SKM-1 (cell line): ENCODE measurements around the gene OR2T34.
A peak's percentile ranks its signal among the peaks of the same experiment; 100 is the strongest.
"Not testable (repeated sequence)": the region's sequence is repeated elsewhere in the genome, so short reads cannot be mapped to it uniquely, and the experiment has no call there.

Experiments
- DNase-seq: peaks from one replicate; lab custom pipeline; 2025; ENCODE audit not compliant: unreplicated experiment; lab: John Stamatoyannopoulos, UW

OR2T34 gene

GRCh38 chr1:248574657-248575056 lies at the start of gene OR2T34:
Gene OR2T34 (minus strand): TSS chr1:248574757. CDS start chr1:248574757, 0 bp downstream.
- not testable (repeated sequence) for DNase-seq

- peak; percentile 87 for DNase-seq
These were observed 48.0 kb upstream of the OR2T34 start for GRCh38 chr1:248622570-248623001.

- DNase-seq: no peak
These were observed 47.2 kb upstream of the OR2T34 start for GRCh38 chr1:248621770-248622169.

- DNase-seq: peak; percentile 72
These were observed 44.3 kb upstream of the OR2T34 start for GRCh38 chr1:248618878-248619277.

DNA sequence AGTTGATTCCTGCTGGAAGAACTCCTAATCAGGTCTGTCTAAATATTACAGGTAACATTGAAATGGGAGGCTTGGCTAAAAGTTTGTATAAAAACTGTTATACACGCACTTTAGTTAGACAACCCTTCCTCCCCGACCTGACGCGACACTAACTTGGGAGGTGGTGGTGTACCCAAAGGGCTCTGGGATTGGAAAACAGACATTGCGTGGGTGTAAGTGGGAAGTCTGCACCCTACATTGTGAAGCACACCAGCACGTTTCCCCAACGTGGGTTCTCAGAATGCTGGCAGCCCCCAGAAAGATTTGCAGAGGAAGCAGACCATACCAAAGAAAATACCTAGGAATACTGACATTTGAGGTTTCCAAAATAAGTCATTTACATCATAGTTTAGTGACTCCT lies 43.6 kb upstream of the OR2T34 start:
- no peak for DNase-seq

DNA sequence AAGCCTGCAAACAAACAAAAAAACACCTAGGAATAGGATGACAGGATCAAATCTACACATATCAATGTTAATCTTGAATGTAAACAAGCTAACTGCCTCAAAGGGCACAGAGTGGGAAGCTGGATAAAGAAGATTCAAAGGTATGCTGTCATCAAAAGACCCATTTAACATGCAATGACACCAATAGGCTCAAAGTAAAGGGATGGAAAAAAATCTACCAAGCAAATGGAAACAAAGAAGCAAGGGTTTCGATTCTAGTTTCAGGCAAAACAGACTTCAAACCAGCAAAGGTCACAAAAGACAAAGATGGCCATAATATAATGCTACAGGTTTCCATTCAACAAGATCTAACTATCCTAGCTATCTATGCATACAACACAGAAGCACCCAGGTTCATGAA lies 39.2 kb upstream of the OR2T34 start:
- DNase-seq: no peak

- no peak for DNase-seq
These were observed 37.4 kb upstream of the OR2T34 start for GRCh38 chr1:248611883-248612414.

GRCh38 chr1:248610301-248610700 lies 35.7 kb upstream of the OR2T34 start:
- DNase-seq: no peak

GRCh38 chr1:248599396-248599795 lies 24.8 kb upstream of the OR2T34 start:
- no peak for DNase-seq

GRCh38 chr1:248597589-248597988 lies 23.0 kb upstream of the OR2T34 start, which contains the start of gene OR2T10:
Gene OR2T10 (minus strand): TSS chr1:248597700. CDS start chr1:248593768, 3,932 bp downstream.
- no peak for DNase-seq

DNA sequence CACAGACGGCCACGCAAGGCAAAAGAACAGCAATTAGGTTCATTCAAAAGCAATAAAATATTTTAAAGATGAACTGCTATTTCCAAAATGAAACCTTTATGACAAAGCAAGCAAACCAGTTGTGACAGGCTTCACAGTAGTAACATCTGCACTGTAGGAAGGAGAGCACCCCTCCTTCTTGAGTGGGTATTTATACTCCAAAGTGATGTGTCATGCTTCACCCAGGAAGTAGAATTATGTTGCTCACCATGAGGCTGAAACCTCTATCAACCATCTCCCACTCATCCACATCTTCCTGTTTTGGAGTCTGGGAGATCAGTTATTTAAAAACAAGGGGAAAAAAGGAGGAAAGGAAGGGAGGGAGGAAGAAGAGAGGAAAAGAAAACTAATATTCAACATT lies 22.1 kb upstream of the OR2T34 start:
- DNase-seq: no peak

DNA sequence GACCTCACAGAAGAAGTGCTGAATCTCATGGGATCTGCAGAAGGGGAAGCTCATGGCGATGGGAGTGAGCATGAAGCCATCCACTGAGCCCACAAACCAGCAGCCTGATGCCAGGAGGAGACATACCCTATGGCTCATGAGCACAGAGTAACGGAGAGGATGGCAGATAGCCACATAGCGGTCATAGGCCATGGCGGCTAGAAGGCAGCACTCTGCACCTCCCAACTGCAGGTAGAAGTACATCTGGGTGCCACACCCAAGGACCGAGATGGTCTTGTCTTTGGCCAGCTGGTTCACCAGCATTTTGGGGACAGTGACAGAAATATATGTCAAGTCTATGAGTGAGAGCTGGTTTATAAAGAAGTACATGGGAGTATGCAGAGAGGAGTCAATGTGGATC lies 18.7 kb upstream of the OR2T34 start:
- no peak for DNase-seq

GRCh38 chr1:248592655-248593054 lies 18.1 kb upstream of the OR2T34 start:
- DNase-seq: no peak

DNA sequence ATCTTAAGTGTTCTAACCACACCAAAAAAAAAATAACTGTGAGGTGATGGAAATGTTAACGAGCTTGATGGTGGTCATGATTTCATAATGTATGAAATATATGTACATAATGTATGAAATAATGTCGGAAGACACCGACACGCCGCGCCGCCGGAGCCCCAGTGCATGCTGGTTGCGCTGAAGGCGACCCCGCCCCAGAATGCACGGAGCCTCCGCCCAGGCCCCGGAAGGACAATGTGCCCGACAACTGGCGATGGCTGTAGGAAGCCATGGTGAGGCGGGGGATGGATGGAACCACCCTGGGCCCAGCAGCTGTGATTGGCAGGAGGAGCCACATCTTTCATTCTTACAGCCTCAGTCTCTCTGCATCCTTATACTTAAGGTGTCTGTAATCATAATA lies 15.5 kb upstream of the OR2T34 start:
- DNase-seq: no peak

DNA sequence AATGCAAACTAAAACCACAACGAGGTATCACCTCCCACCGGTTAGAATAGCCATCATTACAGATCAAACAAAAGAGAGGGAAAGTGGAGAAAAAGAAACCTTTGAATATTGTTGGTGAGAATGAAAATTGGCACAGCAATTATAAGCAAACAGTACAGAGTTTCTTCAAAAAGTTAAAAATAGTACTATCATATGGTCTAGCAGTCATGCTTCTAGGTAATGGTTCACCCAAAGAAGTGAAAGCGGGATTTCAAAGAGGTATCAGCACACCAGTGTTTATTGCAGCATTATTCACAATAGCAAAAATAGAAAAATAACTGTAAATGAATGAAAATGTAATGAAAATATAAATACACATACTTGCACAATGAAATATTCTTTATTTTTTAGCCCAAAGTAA lies 14.8 kb upstream of the OR2T34 start:
- DNase-seq: no peak

- no peak for DNase-seq
These were observed 10.7 kb upstream of the OR2T34 start for GRCh38 chr1:248585266-248585665.

DNA sequence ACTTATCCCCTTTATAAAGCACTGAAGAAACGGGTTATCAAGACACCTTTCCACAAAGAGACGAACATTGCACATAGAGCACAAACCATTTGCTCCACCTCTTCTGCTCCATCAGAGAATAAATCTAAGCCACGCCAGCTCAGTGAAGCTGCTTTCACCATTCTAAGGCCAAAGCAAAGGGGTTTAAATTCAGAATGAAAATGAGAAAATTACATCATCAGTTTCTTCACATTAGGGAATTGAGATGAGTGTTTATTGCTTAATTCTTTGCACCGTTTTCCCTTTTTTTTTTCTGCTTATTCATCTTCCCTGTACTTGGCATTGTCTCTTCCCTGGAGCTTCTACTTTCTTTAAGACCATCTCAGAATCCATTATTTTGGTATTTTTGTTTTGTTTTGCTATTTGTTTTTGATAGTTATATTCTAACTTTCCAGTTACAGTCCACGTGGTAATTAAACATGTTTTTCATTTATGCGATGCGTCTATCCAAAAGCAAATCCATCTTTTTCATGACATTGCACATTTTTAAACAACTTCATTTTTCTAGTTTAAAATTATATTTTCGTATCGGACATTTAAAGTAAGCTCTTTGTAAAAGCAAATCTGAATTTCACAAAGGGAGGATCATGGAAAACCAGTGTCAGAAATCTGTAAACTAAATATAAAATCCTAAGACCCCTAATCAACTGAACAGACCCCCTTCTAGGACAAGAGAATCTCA lies 1.9 kb upstream of the OR2T34 start:
- no peak for DNase-seq

DNA sequence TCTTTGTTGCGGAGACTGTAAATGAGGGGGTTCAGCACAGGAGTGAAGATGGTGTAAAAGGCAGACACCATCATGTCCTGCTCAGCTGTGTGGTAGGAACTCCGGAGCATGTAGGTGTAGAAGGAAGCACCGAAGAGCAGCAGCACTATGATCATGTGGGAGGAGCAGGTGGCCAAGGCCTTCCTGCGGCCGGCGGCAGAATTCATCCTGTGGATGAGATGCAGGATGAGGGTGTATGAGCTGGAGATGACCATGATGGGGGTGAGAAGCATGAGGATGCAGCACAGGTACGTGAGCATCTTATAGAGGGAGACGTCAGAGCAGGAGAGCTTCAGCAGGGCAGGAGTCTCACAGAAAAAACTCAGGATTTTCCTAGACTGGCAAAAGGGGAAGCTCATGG lies 701 bp downstream of the OR2T34 start:
- DNase-seq: not testable (repeated sequence)

GRCh38 chr1:248572049-248572448 lies 2.5 kb downstream of the OR2T34 start:
- DNase-seq: not testable (repeated sequence)

GRCh38 chr1:248570811-248571210 lies 3.7 kb downstream of the OR2T34 start:
- DNase-seq: not testable (repeated sequence)

- not testable (repeated sequence) for DNase-seq
These were observed 5.5 kb downstream of the OR2T34 start for GRCh38 chr1:248569049-248569448.

- DNase-seq: not testable (repeated sequence)
These were observed 8.8 kb downstream of the OR2T34 start for GRCh38 chr1:248565530-248566373.
